Stimulated activated CD4-positive, alpha-beta T cell treated with anti-CD3 and anti-CD28 coated beads, TNF-alpha, amount 100 ng/mL, for 48 hours (primary cell): ENCODE data around the gene IL23R.

Experiments used
- DNase-seq, 3 donors: peaks; one replicate each; pipeline ENCODE4 v3.0.0-alpha.2; 2020; ENCODE audit warnings: low read depth in 3 of 3

IL23R gene

DNA sequence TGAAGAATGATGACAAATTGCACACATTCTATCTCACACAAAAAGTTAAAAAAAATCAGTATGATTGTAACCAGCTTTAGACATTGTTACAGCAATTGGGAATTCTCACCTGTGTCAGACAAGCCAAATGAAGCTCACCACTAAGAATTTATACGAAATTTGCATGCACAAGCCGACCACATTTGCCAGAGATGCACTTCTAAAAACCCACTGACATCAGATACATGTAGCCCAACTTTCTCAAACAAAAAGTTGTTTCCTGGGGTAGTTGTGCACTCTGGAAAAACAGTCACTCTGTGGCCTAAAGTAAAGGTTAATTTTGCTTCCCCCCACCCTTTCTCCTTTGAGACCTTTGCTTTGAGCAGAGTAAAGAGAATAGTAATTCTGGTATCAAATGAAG, 73.5 kb downstream of the IL23R start:
- no peak for DNase-seq

DNA sequence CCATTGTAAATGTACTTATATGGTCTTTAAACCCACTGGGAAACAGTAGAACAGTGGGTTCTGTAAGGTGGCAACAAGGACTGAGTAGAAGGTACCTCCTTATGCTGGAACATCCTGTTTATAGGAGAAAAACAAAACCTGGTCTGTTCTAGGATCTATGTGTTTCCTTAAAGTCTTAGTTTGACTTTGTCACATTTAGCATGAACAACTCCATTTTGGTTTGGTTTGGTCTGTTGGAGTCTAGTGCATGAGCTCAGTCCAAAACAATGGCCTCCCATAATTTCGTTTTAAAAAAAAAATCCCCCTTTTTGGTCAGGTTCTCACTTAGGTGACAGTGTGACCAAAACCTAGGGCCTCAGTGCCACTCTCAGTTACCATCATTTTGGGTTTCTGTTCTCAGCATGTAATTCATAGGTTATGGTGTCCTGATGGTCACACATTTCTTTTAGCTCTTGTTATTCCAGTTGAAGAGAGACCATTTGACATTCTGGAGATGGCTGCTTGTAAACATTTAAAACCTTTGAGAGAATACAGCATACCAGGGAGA, 75.0 kb downstream of the IL23R start:
- no peak for DNase-seq

DNA sequence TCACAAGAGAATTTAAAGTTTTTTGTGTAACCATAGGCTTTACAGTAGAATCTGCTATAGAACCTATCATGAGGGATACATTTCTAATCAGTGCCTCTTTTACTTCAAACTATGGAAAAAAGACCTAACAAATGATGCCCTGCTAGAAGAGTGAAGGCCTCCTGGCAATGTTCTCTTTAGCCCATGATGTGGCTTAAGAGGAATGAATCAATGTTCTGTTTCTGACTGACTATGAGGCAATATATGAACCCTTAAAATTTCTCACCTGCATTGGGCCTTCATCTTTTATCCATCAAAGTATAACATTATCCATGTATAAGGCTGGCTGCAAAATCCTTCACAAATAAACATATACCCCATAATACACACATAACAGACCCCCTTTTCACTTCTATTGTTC, 75.8 kb downstream of the IL23R start:
- DNase-seq: no peak

DNA sequence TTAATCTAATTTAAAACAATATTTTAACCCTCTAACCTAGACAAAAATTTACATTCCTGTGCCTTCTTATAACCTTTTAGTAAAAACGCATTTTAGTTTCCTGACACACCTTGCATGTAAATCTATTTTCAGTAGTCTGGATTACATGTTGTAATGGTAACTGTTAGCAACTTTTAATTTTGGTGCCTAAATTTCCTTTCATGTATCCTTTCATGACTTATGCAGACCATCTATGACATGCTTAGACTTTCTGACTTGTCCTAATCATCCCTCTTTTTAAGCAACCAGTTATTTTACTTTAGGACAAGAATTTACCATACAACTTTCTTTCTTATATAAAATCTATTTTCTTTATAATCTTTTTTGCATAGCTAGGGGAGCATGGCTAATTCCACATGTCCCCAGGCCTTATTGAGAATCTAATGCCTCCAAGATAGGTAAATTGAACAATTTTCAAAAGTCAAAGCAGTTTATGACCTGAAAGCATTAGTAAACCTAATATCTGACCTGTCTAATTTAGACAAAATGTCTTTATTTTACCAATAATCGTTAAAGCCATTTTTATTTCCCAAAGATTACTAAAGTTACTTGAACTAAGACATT, 83.9 kb downstream of the IL23R start:
- no peak for DNase-seq

DNA sequence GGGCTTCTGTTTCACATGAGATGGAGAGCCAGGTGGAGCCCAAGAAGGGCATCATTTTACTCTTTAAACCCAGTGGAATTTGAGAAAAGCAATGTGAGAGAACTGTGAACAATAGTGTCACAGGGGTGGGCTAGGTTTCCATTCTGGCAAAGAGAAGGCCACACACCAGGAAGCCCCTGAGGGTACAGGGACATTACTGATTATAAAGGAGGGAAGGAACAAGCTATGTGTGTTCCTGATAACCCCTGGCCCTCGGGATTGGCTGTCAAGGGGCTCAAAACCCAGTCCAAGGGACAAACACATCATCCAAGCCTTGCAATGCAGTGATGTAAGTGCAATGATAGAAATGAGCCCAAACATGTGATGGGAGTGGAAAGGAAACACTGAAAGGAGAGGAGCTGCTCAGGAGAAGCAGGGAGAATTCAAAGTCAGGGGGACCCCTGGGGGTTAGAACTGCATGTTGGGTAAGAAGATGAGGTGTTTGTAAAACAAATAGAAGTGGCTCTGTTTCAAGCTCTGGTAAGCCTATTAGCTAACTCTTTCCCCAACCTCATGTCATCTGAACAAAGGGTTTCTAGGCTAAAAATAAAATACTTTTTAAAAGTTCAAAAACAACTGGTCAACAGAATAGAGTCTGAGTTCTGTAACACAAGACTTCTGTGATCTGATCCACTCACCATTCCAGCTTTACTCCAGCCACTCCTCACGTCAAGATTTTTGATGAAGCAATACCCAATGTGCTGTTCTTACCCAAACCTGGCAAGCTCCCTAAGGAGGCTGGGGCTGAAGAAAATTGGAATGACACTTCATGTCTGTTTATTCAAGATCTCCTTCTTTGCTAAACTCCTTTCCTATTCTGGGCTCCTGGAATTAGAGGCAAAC, 90.3 kb downstream of the IL23R start:
- no peak for DNase-seq

DNA sequence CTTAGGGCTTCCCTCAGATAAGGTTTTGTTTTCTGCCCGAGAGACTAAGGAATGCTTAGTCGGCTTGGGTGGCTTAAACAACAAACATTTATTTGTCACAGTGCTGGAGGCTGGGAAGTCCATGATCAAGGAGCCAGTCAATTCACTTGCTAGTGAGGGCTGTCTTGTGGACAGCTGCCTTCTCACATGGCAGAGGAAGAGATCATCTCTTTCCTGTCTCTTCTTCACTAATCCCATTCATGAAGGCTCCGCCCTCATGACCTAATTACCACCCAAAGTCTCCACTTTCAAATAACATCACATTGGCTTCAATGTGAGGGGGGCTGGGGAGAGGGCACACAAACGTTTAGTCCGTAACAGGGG, 90.9 kb downstream of the IL23R start:
- no peak for DNase-seq

DNA sequence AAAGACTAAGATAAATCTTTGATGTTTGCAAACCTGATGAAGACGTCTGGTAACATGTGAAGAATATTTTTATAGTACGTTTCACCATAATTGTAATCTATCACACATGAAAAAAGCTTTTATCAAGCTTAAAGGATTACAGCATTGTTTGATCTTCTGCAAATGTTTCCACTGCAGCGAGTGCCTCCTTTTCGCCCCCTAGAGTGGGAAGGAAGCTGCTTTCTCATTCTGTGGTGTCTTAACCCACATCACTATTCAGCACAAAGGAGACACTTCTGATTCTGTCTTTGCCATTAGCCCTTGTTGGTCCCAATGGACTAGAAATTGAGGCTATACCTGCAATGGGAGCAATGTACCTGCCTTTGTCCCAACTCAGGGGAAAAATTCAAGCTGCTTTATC, 95.4 kb downstream of the IL23R start:
- DNase-seq: no peak

DNA sequence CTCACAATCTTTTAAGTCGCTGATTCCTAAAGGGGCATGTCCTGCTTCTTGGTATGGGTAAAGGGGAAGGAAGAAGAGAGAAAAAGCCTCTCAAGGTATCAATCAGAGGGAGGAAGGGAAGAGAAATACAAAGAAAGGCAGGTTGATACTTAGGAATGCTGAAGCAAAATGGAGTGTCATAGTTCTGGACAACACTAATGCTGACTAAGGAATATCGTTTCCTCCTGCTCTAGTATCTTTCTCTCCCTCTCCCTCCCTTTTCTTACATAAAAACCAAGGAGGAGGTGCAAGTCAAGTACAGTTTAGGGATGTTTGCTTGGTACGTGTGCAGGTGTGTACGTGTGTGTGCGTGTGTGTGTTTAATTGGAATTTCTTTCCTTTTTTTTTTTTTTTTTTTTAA, 96.5 kb downstream of the IL23R start:
- no peak for DNase-seq

DNA sequence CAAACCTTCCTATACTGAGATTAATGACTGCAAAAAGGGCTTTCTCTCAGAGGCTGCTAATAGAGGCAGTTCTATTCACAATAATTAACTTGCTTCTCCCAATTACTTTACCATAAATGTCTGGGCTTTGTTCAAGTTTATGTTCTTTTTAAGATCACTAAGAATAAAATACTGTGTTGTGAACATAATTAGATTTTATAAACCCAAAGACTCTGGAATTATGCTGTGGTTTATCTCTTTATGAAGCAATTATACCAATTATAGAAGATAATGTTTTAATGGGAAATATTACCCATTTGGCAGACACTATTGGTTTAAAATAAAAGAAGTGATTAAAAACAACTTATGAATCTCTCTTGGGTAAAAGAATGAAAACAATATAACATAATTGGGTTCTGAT, 97.9 kb downstream of the IL23R start:
- DNase-seq: no peak

DNA sequence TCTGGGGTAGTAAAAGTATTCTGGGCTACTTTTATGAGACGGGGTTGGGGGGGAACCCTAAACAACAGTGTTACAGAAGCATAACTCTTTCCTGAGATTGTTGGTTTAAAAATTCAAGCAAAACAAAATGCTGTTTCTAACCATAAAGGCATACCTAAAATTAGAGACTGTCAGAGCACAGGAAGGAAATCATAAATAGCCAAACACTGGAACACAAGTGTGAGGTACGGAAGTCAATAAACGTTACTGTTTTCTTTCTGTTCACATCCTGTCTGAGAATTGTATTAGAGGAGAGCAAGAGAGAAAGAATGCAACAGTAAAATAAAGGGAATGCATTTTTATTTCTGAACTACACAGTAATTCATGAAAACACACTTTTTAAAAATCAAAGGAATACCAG, 98.6 kb downstream of the IL23R start:
- DNase-seq: no peak

DNA sequence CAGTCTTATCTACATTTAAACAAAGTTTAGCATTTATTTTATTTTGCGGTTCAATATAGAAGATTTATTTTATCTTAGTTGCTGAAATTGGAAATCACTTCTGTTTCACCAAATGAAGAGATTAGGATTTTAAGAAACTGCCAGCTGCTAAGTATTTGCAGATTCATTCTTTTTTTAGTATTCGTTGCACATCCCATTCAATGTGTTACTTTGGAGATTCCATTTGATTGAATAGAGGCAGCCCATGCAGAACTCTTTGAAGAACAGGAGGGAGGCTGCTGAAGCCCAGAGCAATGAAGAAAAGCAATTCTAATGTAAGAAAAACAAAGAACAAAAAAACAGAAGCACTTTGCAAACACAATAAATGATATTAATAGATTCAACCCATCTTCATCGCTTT, 102.8 kb downstream of the IL23R start:
- no peak for DNase-seq

DNA sequence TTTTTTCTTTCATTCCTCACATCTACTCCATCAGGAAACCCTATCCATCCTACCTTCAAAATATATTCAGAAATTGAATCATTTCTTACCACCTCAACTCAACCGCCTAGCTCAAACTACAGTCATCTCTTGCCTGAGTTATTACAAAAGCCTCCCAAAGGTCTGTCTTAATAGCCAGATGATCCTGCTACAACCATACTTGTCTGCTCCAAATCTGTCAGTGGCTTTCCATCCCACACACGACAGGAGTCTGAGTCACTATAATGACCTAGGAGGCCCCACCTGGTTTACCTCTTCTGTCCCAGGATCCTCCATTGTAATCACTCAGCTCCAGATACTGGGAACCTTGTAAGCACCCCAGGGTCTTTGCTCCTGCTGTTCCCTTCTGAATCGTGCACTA, 104.3 kb downstream of the IL23R start:
- DNase-seq: no peak

DNA sequence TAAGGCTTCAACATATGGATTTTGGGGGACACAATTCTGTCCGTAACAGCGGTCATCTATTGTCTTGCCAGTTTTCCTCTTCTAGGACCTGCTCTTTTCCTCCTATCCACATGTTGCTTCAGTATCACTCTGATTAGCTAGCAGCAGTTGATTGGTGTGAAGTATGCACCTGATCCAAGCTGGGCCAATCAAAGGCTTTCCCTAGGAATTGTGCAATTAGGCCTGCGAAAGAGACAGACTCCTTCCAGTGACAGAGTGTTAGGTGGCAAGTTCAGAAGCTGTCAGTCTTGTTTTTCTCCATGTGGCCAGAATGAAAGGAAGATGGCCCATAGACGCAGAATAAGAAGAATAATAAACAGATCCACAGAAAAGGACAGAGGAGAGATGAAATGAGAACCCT, 107.3 kb downstream of the IL23R start:
- no peak for DNase-seq

DNA sequence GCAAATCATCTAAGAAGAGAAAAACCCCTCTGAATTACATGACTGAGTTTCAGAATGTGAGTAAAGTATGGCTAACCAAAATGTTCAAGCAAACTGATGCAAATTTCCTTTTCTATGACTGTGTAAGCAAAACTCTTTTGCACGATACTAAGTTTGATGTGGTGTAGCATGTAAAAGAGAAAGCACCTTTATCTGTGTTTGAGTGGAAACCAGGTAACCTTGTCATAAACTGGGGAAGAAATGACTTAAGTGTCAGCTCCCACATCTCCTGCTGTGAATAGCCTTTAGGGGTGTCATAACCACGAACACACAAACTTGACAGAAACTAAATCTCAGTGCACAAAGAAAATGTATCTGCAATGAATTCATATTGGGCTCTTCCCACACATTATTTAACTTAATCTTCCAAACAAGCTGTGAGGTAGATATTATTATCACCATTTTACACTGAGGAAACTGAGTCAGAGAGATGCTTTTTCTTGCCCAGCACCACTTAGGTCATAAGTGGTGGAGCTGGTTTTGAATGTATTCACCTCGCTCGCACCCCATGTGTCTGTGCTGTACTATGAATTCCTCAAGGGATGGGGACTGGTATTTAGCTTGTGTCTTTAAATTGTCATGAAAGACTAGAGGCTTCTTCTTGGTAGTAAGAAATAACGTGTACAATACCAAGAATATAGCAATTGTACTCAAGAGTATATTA, 108.5 kb downstream of the IL23R start:
- DNase-seq: no peak

DNA sequence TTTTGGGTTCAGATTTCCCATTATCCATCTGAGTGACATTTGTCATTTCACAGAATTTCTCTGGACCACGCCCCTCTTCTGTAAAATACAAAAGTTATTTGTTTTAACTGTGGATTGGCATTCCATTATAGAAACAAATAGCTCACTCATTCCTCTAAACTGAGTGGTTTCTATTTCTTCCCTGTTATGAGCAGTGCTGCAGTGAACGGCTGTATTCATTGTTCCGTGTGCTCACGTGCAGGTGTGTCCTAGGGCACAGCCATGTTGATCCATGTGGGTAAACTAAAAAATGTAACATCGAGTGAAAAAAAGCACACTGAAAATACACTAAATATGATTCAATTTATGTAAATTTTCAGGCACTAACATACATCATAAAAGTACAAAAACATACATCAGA, 114.4 kb downstream of the IL23R start:
- DNase-seq: no peak

DNA sequence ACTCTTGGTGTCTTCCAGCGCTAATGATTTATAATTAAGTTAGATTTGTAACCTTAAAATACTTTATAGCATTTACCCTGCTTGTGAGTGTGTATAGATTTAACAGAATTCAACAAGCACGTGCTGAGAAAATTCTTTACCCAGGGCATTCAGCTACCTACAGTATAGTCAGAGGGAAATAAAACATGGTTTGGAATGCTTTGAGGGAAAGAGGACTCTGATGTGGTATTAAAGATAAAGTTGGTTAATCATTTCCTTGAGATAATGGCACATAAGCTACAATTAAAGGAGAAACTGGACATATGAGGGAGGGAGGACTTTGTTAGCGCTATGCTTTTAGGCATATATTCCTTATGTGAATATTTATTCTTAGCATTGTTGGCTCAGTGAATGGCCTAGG, 115.0 kb downstream of the IL23R start:
- no peak for DNase-seq

DNA sequence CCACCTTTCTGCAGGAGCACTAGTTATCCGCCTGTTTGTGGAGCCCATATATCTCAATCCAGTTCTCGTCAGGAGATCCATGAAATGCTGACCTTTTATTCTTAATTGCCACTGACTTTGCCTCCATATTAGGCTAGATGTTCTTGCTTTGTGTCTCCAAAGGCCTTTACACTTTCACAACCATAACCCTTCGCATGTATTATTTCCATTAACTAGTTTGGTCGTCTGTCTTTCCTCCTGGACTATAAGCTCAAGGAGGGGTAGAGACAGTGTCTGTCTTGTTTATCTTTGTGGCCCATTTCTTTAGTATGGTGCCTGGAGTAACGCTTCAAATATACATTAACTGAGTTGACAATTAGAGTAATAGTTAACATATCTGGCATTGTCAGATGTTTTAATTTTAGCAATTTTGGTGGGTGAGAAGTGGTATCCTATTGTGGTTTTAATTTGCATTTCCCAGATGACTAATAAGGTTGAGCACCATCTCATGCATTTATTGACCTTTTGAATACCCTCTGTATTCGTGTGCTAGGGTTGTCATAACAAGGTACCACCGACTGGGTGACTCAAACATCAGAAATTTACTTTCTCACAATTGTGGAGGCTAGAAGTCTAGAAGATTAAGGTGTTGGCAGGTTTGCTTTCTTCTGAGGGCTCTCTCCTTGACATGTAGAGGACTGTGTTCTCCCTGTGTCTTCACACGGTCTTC, 119.7 kb downstream of the IL23R start:
- DNase-seq: no peak

DNA sequence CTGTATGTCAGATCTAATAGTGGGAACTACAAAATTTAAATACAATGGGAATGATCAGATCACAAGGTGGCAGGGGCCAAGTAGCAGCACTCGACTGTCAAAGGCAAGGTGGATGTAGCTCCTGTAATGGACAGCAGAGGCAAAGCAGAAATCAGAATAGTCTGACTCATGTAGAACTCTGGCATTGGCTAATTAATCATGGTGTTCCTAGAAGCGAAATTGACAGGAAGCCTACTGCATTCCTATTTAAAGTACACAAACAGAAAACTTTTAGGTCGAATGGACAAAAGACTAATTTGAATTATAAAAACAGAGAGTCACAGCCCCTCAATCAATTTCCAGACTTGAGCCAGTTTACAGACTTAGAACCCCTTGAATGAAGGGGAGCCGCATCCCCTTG, 124.0 kb downstream of the IL23R start:
- DNase-seq: no peak

DNA sequence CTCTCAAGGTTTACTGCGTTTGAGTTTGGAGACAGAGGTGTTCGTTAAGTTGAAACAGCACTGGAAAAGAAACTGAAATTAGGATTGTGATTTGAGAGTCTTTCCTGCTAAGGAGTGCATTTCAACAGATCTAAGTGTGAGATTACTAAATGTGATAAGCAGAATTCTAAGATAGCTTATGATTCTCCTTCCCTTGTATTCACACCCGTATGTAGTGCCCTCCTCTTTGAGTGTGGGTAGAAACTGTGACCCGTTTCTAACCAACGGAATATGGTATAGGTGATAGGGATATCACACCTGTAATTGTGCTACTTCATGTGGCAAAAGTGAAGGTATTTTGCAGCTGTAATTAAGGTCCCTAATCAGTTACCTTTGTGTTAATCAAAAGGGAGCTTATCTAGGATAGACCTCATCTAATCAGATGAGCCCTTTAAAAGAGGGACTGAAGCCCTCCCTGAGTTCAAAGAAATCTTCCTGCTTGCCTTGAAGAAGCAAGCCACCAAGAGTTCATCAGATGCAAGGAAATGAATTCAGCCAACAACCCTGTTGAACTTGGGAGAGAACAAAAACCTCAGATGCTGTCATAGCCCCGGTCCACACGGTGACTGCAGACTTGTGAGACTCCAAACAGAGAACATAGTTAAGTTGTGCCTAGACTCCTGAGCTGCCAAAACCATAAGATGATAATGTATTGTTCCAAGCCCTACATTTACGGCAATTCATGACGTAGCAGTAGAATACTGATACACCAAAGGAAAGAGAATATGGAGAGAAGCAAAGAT, 128.8 kb downstream of the IL23R start:
- DNase-seq: no peak

DNA sequence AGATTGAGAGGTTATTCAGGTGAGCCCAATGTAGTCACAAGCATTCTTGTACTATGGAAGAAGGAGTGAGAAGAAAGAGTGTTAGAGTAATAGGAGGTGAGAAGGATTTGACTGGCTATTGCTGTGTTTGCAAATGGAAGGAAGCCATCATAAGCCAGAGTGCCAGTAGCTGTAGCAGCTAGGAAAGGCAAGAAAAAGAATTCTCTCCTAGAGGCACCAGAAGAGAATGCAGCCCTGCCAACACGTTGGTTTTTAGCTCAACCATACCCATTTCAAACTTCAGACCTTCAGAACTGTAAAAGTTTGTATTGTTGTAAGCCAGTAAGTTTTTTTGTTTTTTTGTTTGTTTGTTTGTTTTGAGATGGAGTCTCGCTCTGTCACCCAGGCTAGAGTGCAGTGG, 132.5 kb downstream of the IL23R start:
- DNase-seq: no peak

DNA sequence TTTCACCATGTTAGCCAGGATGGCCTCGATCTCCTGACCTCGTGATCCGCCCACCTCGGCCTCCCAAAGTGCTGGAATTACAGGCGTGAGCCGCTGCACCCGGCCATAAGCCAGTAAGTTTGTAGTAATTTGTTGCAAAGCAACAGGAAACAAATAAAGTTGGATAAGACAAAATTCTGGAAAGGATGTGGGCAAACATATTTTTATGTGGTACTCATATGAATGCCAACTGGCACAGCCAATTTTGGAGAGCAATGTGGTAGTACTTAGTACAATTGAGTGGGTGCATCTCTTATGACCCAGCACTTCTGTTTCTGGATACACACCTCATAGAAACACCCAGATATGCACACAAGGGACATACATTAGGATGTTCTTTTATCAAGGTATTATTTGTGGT, 133.0 kb downstream of the IL23R start:
- no peak for DNase-seq
